GM19099 (cell line): ENCODE data around the gene DDX17.

ENCODE experiments used
- POLR2A ChIP-seq: IDR thresholded peaks from 3 replicates; pipeline ENCODE4 v1.6.1; 2011; ENCODE audit warnings: low read depth; ENCODE audit not compliant: insufficient read length; ENCODE audit errors: extremely low read depth

Gene DDX17

GRCh38 chr22:38452373-38453065 lies 53.6 kb downstream of the DDX17 start:
- TF ChIP-seq POLR2A = no peak

DNA sequence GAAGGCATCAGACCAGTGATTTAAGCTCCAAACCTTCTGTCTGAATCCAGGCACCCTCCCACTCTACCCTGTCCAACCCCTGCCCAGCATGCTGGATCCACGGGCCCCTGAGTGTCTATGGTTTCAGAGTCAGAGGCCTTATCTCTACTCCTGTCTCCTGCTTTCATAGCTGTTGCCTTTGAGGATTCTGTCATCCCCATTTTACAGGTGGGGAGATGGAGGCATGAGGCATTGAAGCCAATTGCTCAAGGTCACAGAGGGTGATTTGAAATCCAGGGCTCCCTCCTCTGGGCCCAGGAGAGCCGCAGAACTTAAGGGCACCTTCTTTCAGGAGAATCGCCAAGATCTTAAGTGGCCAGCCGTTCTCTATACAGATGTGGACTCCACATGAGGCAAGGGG lies 54.2 kb downstream of the DDX17 start:
- TF ChIP-seq POLR2A = no peak

GRCh38 chr22:38451404-38451803 lies 54.7 kb downstream of the DDX17 start:
- no peak for TF ChIP-seq POLR2A

DNA sequence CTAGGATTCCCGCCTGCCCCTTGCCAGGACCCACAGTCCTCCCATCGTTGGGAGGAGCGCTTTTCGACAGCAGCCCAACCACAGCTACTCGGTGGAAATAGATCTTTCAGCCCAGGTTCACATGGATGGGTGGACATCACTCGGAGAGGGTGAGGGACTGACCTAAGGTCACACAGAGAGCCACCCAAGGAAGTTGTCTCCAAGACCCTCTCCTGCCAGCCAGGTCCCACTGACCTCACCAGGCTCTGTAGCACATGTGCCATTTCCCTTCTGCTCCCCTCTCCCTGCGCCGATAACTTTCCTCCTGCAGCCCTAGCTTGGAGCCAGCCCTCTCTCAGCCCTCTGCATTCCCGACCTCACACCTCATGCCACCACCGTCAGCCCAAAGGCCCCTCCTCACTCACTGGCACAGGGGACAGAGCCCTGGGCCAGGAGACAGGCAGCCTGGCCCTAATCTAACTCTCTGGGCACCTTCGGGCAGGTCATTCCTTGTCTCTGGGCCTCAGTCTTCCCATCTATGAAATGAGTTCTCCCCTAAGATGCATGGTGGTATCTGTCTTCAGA lies 55.8 kb downstream of the DDX17 start:
- no peak for TF ChIP-seq POLR2A

DNA sequence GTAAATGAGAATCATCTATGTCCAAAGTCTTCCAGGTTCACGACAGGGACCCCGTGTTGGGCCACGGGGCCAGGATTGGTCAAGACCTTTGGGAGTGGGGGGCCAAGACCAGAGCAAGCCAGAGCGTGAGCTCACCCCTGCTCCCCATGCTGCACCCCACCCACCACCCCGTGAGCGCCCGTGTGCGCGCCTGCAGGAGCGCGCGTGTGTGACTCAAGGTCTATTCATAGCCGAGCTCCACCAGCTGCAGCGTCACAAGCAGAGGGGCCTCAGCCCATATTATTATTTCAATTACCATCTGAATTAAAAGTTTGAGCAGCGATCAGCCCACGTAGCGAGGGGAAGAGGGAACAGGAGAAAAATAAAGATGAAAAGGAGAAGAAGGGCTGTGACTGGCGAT lies 56.3 kb downstream of the DDX17 start:
- TF ChIP-seq POLR2A = no peak

DNA sequence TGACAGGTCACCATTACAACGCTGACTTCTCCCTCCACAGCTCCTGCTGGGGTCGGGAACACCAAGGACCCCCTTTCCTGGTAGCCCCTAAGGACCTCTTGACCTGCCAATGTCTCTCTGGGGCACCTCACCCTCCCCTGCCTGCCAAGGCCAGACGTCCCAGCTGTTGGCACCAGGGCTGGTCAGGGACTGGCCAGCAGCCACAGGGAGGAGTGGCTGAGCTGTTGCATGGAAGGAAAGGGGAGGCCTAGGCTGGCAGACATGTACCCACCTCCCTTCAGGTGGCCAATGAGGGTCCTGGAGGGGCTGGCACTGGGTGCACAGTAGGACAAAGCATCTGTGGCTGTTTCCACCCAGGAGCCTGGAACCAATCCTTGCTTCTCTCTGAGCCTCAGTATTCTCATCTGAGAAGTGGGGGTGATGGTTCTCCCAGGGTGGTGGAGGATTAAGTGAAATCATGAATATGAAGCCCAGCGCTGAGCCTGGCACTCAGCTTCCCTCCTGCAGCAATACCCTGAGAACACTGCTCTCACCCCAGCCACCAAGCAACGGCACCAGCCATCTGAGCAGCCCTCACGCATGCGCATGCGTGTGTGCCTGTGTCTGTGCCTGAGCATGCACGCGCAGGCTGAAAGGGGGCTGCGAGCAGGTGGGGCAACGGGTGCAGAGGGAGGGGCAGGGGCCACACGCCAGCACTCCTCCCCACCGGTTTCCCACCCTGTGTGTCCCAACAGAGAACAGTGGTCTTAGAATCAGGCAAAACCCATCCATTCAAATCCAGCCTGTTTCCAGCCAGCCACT lies 57.0 kb downstream of the DDX17 start:
- no peak for TF ChIP-seq POLR2A

DNA sequence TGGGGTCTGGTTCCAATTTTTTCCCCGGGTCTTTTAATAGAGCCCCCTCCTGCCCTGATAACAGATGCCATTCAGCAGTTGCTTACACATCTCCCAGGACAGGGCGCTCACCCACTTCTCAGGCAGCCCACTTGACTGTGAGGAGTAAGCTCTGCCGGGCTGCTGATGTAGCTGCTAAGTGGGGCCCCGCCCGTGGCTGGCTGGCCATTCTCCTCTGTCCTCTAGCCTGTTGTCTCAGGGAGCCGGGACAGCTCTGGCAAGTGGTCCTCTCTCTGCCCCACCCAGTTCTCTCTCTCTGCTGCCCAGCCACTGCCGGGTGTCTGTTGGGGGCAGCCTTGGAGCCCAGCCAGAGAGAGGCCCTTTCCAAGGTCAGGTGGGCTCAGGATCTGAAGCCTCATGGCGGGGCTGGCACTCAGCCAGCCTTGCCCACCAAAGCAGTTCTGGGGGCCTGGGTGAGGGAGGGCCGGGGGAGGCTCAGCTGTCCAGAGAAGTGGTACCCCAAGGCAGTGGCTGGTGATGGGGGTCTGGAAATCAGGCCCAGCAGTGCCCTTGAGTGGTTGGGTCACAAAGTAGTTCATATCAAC lies 60.0 kb downstream of the DDX17 start:
- TF ChIP-seq POLR2A = no peak

GRCh38 chr22:38444783-38445182 lies 61.3 kb downstream of the DDX17 start:
- no peak for TF ChIP-seq POLR2A

DNA sequence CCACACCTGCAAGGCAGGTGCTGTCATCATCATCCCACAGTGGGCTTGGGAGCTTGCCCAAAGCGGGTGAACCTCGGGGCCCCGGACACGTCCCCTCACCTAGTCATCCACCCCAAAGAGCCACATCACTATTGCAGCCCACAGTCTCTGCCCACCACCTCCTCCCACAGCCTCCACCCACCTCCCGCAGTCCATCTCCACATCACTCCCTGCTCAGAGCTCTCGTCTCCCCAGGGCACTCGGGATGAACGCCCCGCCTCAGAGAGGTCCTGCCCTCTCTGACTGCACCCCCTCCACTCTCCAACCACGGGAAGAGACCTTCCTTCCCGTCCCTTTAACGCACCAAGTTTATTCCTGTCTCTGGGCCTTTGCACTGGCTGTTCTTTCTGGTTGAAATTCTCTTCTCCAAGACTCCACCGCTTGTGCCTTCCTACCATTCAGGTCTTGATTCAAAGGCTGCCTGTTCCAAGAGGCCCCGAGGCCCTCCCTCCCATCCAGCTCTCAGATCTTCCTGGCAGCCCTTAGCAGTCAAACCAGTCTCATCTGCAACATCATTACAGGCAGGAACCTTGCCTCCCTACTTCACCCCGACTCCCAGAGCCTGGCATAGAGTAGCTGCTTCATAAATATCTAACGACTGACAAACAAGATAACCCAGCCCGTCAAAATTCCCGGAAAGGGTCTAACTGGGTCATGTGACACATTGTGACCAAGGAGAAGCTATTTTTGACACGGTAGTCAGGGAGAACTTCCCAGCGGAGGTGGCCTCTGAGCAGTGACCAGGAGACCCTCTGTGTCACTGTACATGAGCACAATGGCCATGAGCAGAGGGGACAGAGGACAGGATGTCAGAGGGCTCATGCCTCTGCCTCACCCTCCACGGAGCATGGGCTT lies 62.2 kb downstream of the DDX17 start:
- TF ChIP-seq POLR2A = no peak

DNA sequence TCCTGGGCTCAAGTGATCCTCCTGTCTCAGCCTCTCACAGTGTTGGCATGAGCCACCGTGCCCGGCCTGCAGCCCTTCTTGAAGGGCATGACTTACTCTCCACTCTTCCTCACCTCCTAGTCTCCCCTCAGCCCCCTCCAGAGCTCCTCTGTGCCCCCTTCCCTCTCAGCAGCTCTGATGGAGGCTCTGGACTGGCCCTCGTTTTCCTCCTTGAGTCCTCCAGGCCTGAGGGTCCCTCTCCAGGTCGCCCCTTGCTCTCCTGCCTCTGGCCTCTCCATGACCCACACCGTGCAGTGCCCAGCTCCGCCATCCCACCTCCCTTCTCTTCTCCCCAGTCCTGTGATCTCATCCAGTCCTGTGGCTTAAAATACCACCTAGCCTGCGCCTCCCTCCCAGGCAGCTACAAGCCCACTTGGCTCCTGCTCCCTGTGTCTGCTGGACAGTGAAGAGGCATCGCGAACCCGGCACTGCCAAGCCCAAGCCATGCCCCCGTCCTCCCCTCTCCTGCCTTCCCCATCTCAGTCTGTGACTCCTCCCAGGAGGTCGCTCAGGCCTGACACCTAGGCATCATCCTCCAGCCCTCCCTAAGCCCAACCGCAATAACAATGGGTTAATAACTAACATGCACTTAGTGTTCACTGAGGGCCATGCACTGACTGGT lies 63.0 kb downstream of the DDX17 start:
- TF ChIP-seq POLR2A = no peak

- no peak for TF ChIP-seq POLR2A
Measured at GRCh38 chr22:38441620-38442287, 64.4 kb downstream of the DDX17 start.

- no peak for TF ChIP-seq POLR2A
Measured at GRCh38 chr22:38440747-38441350, 65.3 kb downstream of the DDX17 start.

DNA sequence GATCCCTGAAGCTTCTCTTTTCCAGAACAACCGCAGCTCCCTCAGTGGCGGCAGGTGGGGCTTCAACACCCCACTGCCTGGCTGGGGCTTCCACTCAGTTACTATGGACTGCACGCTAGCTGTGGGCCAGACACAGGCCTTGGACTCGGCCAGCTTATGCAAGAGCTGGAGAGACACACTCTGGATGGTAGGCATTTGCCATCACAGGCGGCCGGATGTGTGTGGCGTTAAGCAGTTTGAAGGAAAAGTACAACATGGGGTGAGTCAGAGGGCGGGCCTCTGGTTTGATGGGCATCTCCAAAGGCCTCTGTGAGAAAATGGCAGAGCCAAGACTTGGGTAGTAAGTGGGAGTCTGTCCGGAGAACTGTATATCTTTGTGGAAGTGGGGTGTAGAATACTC lies 68.7 kb downstream of the DDX17 start:
- no peak for TF ChIP-seq POLR2A

- TF ChIP-seq POLR2A = no peak
Measured at GRCh38 chr22:38436629-38437395, 69.3 kb downstream of the DDX17 start.
